ENCODE data around the gene EPS15. TPM values are rescaled to one million over a fixed set of nuclear protein-coding genes. Genes with fewer than 3 reads are reported as not detected.
A peak's percentile ranks its signal among the peaks of the same experiment; 100 is the strongest.
"Not testable (repeated sequence)": the region's sequence is repeated elsewhere in the genome, so short reads cannot be mapped to it uniquely, and the experiment has no call there.

Gene EPS15
- total and polyA plus RNA-seq, 8 donors, result 9.9 to 42.0 (median 25.3) TPM

- WGBS, 2 donors, result 87 to 91% methylated on average over 3 of the region's 3 CpGs
- FAIRE-seq, result no peak
- Histone ChIP-seq H3K27me3 (no peaks in the 10 kb centered on the region), H3K9me3 (no peaks in the 10 kb centered on the region), H3K27ac (no peak overlapping the region), H3K36me3 (no peaks in the 10 kb centered on the region), H3K4me3 (no peak overlapping the region), H3K4me1 (peaks cover 0 to 15% (median 8%) of the 10 kb centered on the region in 3 donors)
- no peak for TF ChIP-seq CTCF (IDR thresholded peaks at IDR 0.05)
- intact Hi-C loops (cut with DNase I), result no loop called here
- no peak for DNase-seq
- ATAC-seq, result no peak
These were observed 190.8 kb downstream of the EPS15 start for GRCh38 chr1:51328279-51328678.

- H3K9me3 ChIP-seq, result no peaks in the 10 kb centered on the region
- no peaks in the 10 kb centered on the region for H3K36me3 ChIP-seq
- FAIRE-seq, result no peak
- H3K4me3 ChIP-seq, result no peak overlapping the region
- no peak for ATAC-seq
- DNase-seq, result no peak
- H3K27ac ChIP-seq, result no peak overlapping the region
- intact Hi-C loops (cut with DNase I), result no loop called here
- peaks cover 0 to 15% (median 8%) of the 10 kb centered on the region in 3 donors for H3K4me1 ChIP-seq
- H3K27me3 ChIP-seq, result no peaks in the 10 kb centered on the region
- 86 to 90% methylated on average over 5 of the region's 5 CpGs for WGBS, 2 donors
- no peak for TF ChIP-seq CTCF (IDR thresholded peaks at IDR 0.05)
These were observed 191.7 kb downstream of the EPS15 start for GRCh38 chr1:51327386-51327785.

GRCh38 chr1:51326839-51327238 is 192.2 kb downstream of the EPS15 start:
- Histone ChIP-seq H3K9me3 (no peaks in the 10 kb centered on the region), H3K4me3 (no peak overlapping the region), H3K4me1 (peaks cover 0 to 15% (median 8%) of the 10 kb centered on the region in 3 donors), H3K27me3 (no peaks in the 10 kb centered on the region), H3K27ac (no peak overlapping the region), H3K36me3 (no peaks in the 10 kb centered on the region)
- 84 to 88% methylated on average over 7 to 8 of the region's 8 CpGs for WGBS, 2 donors
- DNase-seq, result peak in 1 of 6 donors; percentile 38
- no peak for TF ChIP-seq CTCF (IDR thresholded peaks at IDR 0.05)
- no peak for ATAC-seq
- intact Hi-C loops (cut with DNase I), result no loop called here
- no peak for FAIRE-seq

GRCh38 chr1:51325878-51326755 is 192.9 kb downstream of the EPS15 start:
- 86 to 87% methylated on average over 16 of the region's 16 CpGs for WGBS, 2 donors
- H3K4me3 ChIP-seq, result no peak overlapping the region
- H3K36me3 ChIP-seq, result no peaks in the 10 kb centered on the region
- FAIRE-seq (no peak), ATAC-seq (no peak), DNase-seq (peak in 1 of 6 donors; percentile 50)
- no peak overlapping the region for H3K27ac ChIP-seq
- H3K9me3 ChIP-seq, result no peaks in the 10 kb centered on the region
- no peaks in the 10 kb centered on the region for H3K27me3 ChIP-seq
- TF ChIP-seq CTCF (IDR thresholded peaks at IDR 0.05), result no peak
- intact Hi-C loops (cut with DNase I), result no loop called here
- peaks cover 0 to 12% (median 8%) of the 10 kb centered on the region in 3 donors for H3K4me1 ChIP-seq

- TF ChIP-seq CTCF (IDR thresholded peaks at IDR 0.05), result no peak
- H3K27ac ChIP-seq, result no peak overlapping the region
- no peaks in the 10 kb centered on the region for H3K9me3 ChIP-seq
- H3K36me3 ChIP-seq, result no peaks in the 10 kb centered on the region
- no peak for ATAC-seq
- no peaks in the 10 kb centered on the region for H3K27me3 ChIP-seq
- DNase-seq, result no peak
- FAIRE-seq, result no peak
- H3K4me1 ChIP-seq, result peaks cover 0 to 8% (median 5%) of the 10 kb centered on the region in 3 donors
- intact Hi-C loops (cut with DNase I), result no loop called here
- WGBS, 2 donors, result 61 to 64% methylated on average over 1 of the region's 1 CpG
- no peak overlapping the region for H3K4me3 ChIP-seq
These were observed 193.7 kb downstream of the EPS15 start for GRCh38 chr1:51325391-51325790.

GRCh38 chr1:51325011-51325385 is 194.1 kb downstream of the EPS15 start:
- WGBS, 2 donors, result 95 to 98% methylated on average over 7 to 8 of the region's 8 CpGs
- H3K9me3 ChIP-seq; FAIRE-seq; H3K4me1 ChIP-seq; H3K27me3 ChIP-seq; H3K36me3 ChIP-seq; H3K27ac ChIP-seq; ATAC-seq; H3K4me3 ChIP-seq; intact Hi-C loops (cut with DNase I): not testable (repeated sequence)
- DNase-seq, result peak in 1 of 6 donors; percentile 6

All from pancreas (tissue), 10 donors.